Liver (tissue), 3 donors: ENCODE measurements around the gene EZR.

ENCODE experiments used
- CTCF ChIP-seq: fragments of 150-350 bp; IDR thresholded peaks from 2 replicates; pipeline ENCODE4 v1.5.1; 2017; ENCODE audit warnings: improper control_type of control experiment, low read depth, low read length; ENCODE audit not compliant: missing input control
- FOXA1 ChIP-seq: IDR thresholded peaks from 2 replicates; pipeline ENCODE4 v1.6.1; 2016; ENCODE audit warnings: antibody characterized with exemption
- GABPA ChIP-seq, 2 donors: IDR thresholded peaks in 1 of 2; conservative IDR thresholded peaks in 1 of 2; 2 replicates each; pipeline ENCODE4 v1.6.1; 2016; ENCODE audit warnings: antibody characterized with exemption in 2 of 2, mild to moderate bottlenecking in 1 of 2, moderate library complexity in 1 of 2
- HNF4G ChIP-seq: IDR thresholded peaks from 2 replicates; pipeline ENCODE4 v1.6.1; 2016; ENCODE audit warnings: antibody characterized with exemption
- JUND ChIP-seq, 2 donors: IDR thresholded peaks; 2 replicates each; pipeline ENCODE4 v1.6.1; 2016; ENCODE audit warnings: antibody characterized with exemption in 2 of 2
- NR2F2 ChIP-seq: IDR thresholded peaks from 2 replicates; pipeline ENCODE4 v1.6.1; 2016; ENCODE audit warnings: antibody characterized with exemption
- RAD21 ChIP-seq, 2 donors: IDR thresholded peaks; 2 replicates each; pipeline ENCODE4 v1.6.1; 2016; ENCODE audit warnings: antibody characterized with exemption in 2 of 2, mild to moderate bottlenecking in 2 of 2
- TF ChIP-seq, protein P1 (sequence below): IDR thresholded peaks from 2 replicates; pipeline ENCODE4 v1.6.1; 2016; ENCODE audit warnings: antibody characterized with exemption
- TF ChIP-seq, protein P2 (sequence below): IDR thresholded peaks from 2 replicates; pipeline ENCODE4 v1.6.1; 2016; ENCODE audit warnings: antibody characterized with exemption
- donor health status: healthy.
- donor health status: healthy.

GRCh38 chr6:158763434-158764182, 55.6 kb downstream of the EZR start:
- no peak for TF ChIP-seq CTCF
- TF ChIP-seq GABPA (IDR thresholded peaks at IDR 0.05 in 1 of 2, conservative IDR thresholded peaks at IDR 0.05 in 1 of 2), result no peak
- no peak for TF ChIP-seq RAD21 (IDR thresholded peaks at IDR 0.05)
- TF ChIP-seq, protein P1, sequence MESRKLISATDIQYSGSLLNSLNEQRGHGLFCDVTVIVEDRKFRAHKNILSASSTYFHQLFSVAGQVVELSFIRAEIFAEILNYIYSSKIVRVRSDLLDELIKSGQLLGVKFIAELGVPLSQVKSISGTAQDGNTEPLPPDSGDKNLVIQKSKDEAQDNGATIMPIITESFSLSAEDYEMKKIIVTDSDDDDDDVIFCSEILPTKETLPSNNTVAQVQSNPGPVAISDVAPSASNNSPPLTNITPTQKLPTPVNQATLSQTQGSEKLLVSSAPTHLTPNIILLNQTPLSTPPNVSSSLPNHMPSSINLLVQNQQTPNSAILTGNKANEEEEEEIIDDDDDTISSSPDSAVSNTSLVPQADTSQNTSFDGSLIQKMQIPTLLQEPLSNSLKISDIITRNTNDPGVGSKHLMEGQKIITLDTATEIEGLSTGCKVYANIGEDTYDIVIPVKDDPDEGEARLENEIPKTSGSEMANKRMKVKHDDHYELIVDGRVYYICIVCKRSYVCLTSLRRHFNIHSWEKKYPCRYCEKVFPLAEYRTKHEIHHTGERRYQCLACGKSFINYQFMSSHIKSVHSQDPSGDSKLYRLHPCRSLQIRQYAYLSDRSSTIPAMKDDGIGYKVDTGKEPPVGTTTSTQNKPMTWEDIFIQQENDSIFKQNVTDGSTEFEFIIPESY, result no peak
- TF ChIP-seq, protein P2, sequence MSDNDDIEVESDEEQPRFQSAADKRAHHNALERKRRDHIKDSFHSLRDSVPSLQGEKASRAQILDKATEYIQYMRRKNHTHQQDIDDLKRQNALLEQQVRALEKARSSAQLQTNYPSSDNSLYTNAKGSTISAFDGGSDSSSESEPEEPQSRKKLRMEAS, result no peak
- TF ChIP-seq FOXA1, result no peak
- no peak for TF ChIP-seq HNF4G
- TF ChIP-seq NR2F2, result no peak
- TF ChIP-seq JUND (IDR thresholded peaks at IDR 0.05), result no peak
